ENCODE results near the gene MAPT.
"Not testable (repeated sequence)": the region's sequence is repeated elsewhere in the genome, so short reads cannot be mapped to it uniquely, and the experiment has no call there.

Gene MAPT

GRCh38 chr17:45956746-45957145 lies 62.4 kb downstream of the MAPT start:
- not testable (repeated sequence) for DNase-seq

DNA sequence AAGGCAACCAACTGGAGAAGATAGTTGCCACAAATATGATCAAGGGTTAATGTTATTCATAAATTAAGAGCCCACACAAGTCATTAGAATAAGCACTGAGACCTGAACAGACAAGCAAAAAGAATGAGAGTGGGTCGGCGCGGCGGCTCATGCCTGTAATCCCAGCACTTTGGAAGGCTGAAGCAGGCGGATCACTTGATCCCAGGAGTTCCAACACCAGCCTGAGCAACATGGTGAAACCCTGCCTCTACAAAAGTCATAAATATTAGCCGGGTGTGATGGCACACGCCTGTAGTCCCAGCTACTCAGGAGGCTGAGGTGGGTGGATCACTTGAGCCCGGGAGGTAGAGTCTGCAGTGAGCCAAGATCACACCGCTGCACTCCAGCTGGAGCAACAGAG lies 64.0 kb downstream of the MAPT start:
- no peak for DNase-seq

- no peak for DNase-seq
Observed at GRCh38 chr17:45958994-45959665, 64.8 kb downstream of the MAPT start.

DNA sequence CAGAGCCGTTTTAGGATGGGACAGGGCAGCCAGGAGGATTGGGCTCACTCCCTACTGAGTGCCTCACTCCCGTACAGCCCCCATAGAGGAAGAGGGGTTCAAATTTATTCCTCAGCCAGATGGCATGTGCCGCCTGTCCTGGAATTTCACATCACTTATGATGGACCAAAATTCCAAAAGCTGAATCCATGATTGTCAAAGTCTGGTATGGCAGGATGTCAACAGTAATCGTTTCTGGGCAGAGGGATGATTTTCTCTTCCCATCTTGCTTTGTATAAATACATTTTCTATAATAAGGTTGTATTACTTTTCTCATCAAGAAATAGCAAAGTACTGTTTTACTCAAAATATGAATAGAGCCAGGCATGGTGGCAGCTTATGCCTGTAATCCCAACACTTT lies 66.0 kb downstream of the MAPT start:
- DNase-seq: no peak

GRCh38 chr17:45961206-45961605 lies 66.9 kb downstream of the MAPT start:
- DNase-seq: no peak

- no peak for DNase-seq
Observed at GRCh38 chr17:45962221-45962972, 68.0 kb downstream of the MAPT start.

DNA sequence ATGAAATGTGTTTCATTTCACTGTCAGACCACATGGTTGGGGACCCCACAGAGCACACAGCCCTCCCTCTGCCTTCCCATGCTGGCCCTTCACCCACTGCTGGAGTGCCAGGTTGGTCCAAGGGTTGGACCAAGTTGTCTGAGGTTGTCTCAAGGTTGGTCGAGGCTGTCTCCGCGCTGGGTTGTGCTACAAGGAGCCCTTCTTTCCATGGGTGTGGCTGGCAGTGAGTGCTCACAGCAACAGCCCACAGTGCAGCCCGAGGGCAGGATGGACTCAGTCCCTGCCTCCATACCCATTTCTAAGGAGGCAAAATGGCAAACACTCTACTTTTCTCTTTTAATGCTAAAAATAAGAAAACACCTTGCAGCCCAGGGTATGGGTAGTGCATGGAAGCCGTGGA lies 68.9 kb downstream of the MAPT start:
- no peak for DNase-seq

GRCh38 chr17:45963889-45964288 lies 69.5 kb downstream of the MAPT start:
- no peak for DNase-seq

- DNase-seq: no peak
Observed at GRCh38 chr17:45964634-45965033, 70.3 kb downstream of the MAPT start.

- DNase-seq: no peak
Observed at GRCh38 chr17:45965812-45966211, 71.5 kb downstream of the MAPT start.

GRCh38 chr17:45966606-45967280 lies 72.4 kb downstream of the MAPT start:
- no peak for DNase-seq

DNA sequence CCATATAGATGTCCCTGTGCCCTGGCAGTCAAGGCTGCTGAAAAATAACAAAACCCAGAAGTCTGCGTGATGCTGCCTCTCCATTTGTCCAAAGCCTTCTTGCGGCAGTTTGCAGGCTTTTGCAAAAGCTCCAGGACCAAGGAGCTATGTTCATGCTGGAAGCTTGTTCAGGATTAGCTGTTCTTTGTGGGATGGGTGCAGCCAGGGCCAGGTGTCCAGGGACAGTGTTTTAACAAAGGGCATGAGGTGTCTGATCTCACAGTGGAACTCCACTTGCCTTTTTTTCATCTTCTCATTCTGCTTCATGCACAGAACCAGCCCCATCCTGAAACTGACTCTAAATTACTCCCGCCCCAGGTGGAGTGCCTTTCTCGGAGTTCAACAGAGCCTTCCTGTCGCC lies 73.0 kb downstream of the MAPT start:
- no peak for DNase-seq

- no peak for DNase-seq
Observed at GRCh38 chr17:45968732-45969131, 74.4 kb downstream of the MAPT start.

DNA sequence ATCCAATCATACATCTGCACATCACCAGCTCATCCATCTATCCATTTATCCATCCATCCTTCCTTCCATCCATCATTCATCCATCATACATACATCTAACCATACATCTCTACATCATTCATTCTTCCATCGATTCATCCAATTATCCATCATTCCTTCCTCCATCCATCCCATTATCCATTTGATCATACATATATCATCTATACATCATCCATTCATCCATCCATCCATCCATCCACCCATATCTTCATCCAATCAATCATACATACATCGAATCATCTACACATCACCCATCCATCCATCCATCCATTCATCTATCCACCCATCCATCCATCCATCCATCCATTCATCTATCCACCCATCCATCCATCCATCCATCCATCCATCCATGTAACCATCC lies 75.4 kb downstream of the MAPT start:
- DNase-seq: no peak

DNA sequence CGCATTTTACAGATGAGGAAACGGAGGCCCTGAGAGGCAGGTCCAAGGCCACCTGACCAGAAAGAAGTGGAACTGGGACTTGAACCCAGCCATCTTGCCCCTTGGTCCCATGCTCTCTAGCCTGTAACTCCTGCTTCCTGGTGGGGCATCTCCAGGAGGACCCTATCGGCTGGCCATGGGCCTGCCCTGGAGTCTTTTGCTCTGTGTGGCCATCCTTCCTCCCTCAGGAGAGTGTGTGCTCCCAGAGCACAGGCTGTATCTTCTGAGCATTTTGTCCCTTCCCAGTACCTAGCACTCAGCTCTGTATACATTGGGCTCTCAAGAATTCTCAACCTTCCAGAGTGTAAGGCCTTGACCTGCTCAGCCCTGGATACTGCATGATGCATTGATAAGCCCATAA lies 76.3 kb downstream of the MAPT start:
- DNase-seq: no peak

DNA sequence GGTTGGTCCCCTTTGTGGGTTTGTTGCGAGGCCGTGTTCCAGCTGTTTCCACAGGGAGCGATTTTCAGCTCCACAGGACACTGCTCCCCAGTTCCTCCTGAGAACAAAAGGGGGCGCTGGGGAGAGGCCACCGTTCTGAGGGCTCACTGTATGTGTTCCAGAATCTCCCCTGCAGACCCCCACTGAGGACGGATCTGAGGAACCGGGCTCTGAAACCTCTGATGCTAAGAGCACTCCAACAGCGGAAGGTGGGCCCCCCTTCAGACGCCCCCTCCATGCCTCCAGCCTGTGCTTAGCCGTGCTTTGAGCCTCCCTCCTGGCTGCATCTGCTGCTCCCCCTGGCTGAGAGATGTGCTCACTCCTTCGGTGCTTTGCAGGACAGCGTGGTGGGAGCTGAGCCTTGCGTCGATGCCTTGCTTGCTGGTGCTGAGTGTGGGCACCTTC lies 77.4 kb downstream of the MAPT start:
- DNase-seq: no peak

DNA sequence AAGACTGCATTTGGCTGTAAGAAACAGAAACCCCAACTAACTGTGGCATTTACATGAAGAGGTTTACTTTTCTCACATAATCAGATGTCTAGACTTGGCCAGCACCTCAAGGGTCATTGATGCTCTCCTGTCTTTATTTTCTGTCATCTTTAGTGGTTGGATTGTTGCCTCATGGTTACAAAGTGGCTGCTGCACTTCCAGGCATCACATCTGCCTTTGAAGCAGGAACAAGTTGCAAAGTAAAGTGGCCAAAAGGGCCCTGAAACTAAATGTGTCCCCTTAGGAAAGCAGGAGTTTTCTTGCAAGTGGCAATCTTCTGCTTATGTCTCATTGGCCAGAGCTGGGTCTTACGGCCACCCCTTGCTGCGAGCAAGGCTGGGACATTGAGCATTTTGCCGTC lies 78.2 kb downstream of the MAPT start:
- no peak for DNase-seq

GRCh38 chr17:45973099-45973780 lies 78.9 kb downstream of the MAPT start:
- no peak for DNase-seq

DNA sequence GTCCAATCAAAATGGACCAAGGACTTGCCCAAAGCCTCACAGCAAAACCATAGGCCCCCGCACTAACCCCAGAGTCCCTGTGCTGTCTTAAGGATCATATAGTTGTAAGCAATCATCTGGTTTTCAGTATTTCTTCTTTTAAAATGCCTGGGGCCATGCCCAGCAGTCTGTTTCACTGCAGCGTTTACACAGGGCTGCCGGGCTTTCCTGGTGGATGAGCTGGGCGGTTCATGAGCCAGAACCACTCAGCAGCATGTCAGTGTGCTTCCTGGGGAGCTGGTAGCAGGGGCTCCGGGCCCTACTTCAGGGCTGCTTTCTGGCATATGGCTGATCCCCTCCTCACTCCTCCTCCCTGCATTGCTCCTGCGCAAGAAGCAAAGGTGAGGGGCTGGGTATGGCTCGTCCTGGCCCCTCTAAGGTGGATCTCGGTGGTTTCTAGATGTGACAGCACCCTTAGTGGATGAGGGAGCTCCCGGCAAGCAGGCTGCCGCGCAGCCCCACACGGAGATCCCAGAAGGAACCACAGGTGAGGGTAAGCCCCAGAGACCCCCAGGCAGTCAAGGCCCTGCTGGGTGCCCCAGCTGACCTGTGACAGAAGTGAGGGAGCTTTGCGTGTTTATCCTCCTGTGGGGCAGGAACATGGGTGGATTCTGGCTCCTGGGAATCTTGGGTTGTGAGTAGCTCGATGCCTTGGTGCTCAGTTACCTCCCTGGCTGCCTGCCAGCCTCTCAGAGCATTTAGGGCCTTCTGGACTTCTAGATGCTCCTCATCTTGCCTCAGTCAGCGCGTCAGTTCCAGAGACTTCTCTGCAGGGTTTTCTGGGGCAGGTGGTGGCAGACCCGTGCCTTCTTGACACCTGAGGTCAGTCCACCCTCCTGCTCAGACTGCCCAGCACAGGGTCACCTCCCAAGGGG lies 79.8 kb downstream of the MAPT start:
- DNase-seq: no peak

GRCh38 chr17:45974916-45975630 lies 80.7 kb downstream of the MAPT start:
- DNase-seq: no peak

GRCh38 chr17:45975640-45976295 lies 81.4 kb downstream of the MAPT start:
- DNase-seq: no peak
